C1 segment of cervical spinal cord (tissue), 14 donors: ENCODE data around the gene CAPN5.
"Not testable (repeated sequence)": the region's sequence is repeated elsewhere in the genome, so short reads cannot be mapped to it uniquely, and the experiment has no call there.

ENCODE experiments used
- DNase-seq, 14 donors: peaks; one replicate each; lab custom pipeline; 2025; lab: John Stamatoyannopoulos, UW

Gene CAPN5

GRCh38 chr11:77042111-77042726 is 24.6 kb upstream of the CAPN5 start:
- no peak for DNase-seq

- DNase-seq, result no peak
Observed at GRCh38 chr11:77044356-77044755, 22.4 kb upstream of the CAPN5 start.

GRCh38 chr11:77044886-77045285 is 21.9 kb upstream of the CAPN5 start:
- no peak for DNase-seq

- DNase-seq, result peak in 2 of 14 donors; percentile 9 to 33
Observed at GRCh38 chr11:77046060-77046501, 20.7 kb upstream of the CAPN5 start.

- peak in 10 of 14 donors; percentile 16 to 76 (median 52) for DNase-seq
Observed at GRCh38 chr11:77047007-77047927, 19.5 kb upstream of the CAPN5 start.

- DNase-seq, result not testable (repeated sequence)
Observed at GRCh38 chr11:77047928-77048446, 18.8 kb upstream of the CAPN5 start.

- DNase-seq, result no peak
Observed at GRCh38 chr11:77049026-77049425, 17.7 kb upstream of the CAPN5 start.

GRCh38 chr11:77051511-77051910 is 15.3 kb upstream of the CAPN5 start:
- DNase-seq, result no peak

GRCh38 chr11:77052518-77052917 is 14.3 kb upstream of the CAPN5 start:
- no peak for DNase-seq

- DNase-seq, result no peak
Observed at GRCh38 chr11:77053217-77054015, 13.4 kb upstream of the CAPN5 start.

GRCh38 chr11:77054084-77054483 is 12.7 kb upstream of the CAPN5 start:
- no peak for DNase-seq

- DNase-seq, result no peak
Observed at GRCh38 chr11:77055101-77055561, 11.6 kb upstream of the CAPN5 start.

- DNase-seq, result no peak
Observed at GRCh38 chr11:77055913-77056312, 10.9 kb upstream of the CAPN5 start.

GRCh38 chr11:77056814-77057402 is 9.9 kb upstream of the CAPN5 start:
- no peak for DNase-seq

GRCh38 chr11:77057938-77058474 is 8.8 kb upstream of the CAPN5 start:
- DNase-seq, result no peak

- no peak for DNase-seq
Observed at GRCh38 chr11:77058900-77059299, 7.9 kb upstream of the CAPN5 start.

- no peak for DNase-seq
Observed at GRCh38 chr11:77059806-77060205, 7.0 kb upstream of the CAPN5 start.

- DNase-seq, result no peak
Observed at GRCh38 chr11:77060234-77060633, 6.5 kb upstream of the CAPN5 start.

GRCh38 chr11:77061258-77061657 is 5.5 kb upstream of the CAPN5 start:
- not testable (repeated sequence) for DNase-seq

GRCh38 chr11:77062924-77063323 is 3.8 kb upstream of the CAPN5 start:
- no peak for DNase-seq

GRCh38 chr11:77063407-77063806 is 3.4 kb upstream of the CAPN5 start:
- no peak for DNase-seq
